Endothelial cell of umbilical vein (primary cell): ENCODE measurements around the gene DNAAF3. TPM values are rescaled to one million over a fixed set of nuclear protein-coding genes. Genes with fewer than 3 reads are reported as not detected.

Source experiments
- BruUV-seq: library from RNA; stranded (reverse); fragments of 400-500 nt; replicated peaks from 2 replicates; lab custom pipeline; 2021; lab: Mats Ljungman, UMichigan
- CTCF ChIA-PET: fragments of 300-600, 350-600 bp; sonication (Branson Sonifier 250); formaldehyde crosslinking; loops from one replicate; lab custom pipeline; 2021; ENCODE audit warnings: antibody characterized with exemption, inconsistent platforms; lab: Charles Lee
- POLR2A ChIA-PET: fragments of 300-600, 350-600 bp; sonication (Branson Sonifier 250); formaldehyde crosslinking; loops from one replicate; lab custom pipeline; 2021; ENCODE audit warnings: antibody characterized with exemption, inconsistent platforms; lab: Charles Lee
- DNase-seq: peaks from one replicate; pipeline ENCODE4 v3.0.0-alpha.2; 2011; ENCODE audit warnings: low read depth, low spot score
- FAIRE-seq: peaks from 2 replicates; lab custom pipeline; 2011; peaks lifted over from hg19 to GRCh38; lab: Jason Lieb, UNC
- H2AFZ ChIP-seq: 2 replicates; pipeline ENCODE4 v1.6.0; 2012; ENCODE audit warnings: low read depth, low read length, control low read depth, inconsistent platforms
- H3K27ac ChIP-seq: 2 replicates; pipeline ENCODE4 v1.5.1; 2011; ENCODE audit warnings: low read depth, mild to moderate bottlenecking, control low read depth, low read length, moderate library complexity; ENCODE audit not compliant: insufficient read depth
- H3K27me3 ChIP-seq, 2 experiments: 2 replicates each; pipeline versions ENCODE4 v1.6.0 to v1.6.1; 2011; ENCODE audit warnings: low read length in 2 of 2, mixed read lengths in 1 of 2; ENCODE audit not compliant: control insufficient read depth in 2 of 2, insufficient read depth in 2 of 2
- H3K36me3 ChIP-seq, 2 experiments: 2 replicates in 1 of 2; 3 replicates in 1 of 2; pipeline ENCODE4 v1.5.1; 2011; ENCODE audit warnings: low read length in 2 of 2, mild to moderate bottlenecking in 1 of 2, moderate library complexity in 1 of 2; ENCODE audit not compliant: control insufficient read depth in 2 of 2, insufficient read depth in 2 of 2; ENCODE audit errors: extremely low read depth in 1 of 2
- H3K4me1 ChIP-seq: 3 replicates; pipeline ENCODE4 v1.5.1; 2011; ENCODE audit warnings: mild to moderate bottlenecking, low read length; ENCODE audit not compliant: control insufficient read depth, insufficient read depth; ENCODE audit errors: extremely low read depth
- H3K4me2 ChIP-seq: 2 replicates; pipeline ENCODE4 v1.6.1; 2011; ENCODE audit warnings: low read length, control low read depth, mixed read lengths; ENCODE audit not compliant: insufficient read depth
- H3K4me3 ChIP-seq, 3 experiments: fragments of 200-600 bp in 1 of 3; sonication (generic), shearing (Covaris generic) in 1 of 3; replicated peaks in 1 of 3; 2 replicates each; pipeline ENCODE4 v1.5.1; 2011 to 2016; ENCODE audit warnings: control low read depth in 3 of 3, low read length in 3 of 3, mild to moderate bottlenecking in 2 of 3, inconsistent platforms in 1 of 3, low read depth in 1 of 3, moderate library complexity in 1 of 3; ENCODE audit not compliant: insufficient read depth in 1 of 3
- H3K79me2 ChIP-seq: 2 replicates; pipeline ENCODE4 v1.6.0; 2012; ENCODE audit warnings: low read length, inconsistent platforms; ENCODE audit not compliant: control insufficient read depth, insufficient read depth
- H3K9ac ChIP-seq: replicated peaks from 2 replicates; pipeline ENCODE3; 2011; ENCODE audit warnings: low read length, control low read depth; ENCODE audit not compliant: insufficient read depth; ENCODE audit errors: extremely low read depth
- H3K9me1 ChIP-seq: replicated peaks from 3 replicates; pipeline ENCODE4 v1.6.0; 2011; ENCODE audit warnings: mild to moderate bottlenecking, low read length; ENCODE audit not compliant: control insufficient read depth, insufficient read depth; ENCODE audit errors: extremely low read depth
- H3K9me3 ChIP-seq: replicated peaks from 2 replicates; pipeline ENCODE4 v1.5.1; 2012; ENCODE audit warnings: low read length, inconsistent platforms; ENCODE audit not compliant: control insufficient read depth, insufficient read depth
- H4K20me1 ChIP-seq: replicated peaks from 2 replicates; pipeline ENCODE3; 2011; ENCODE audit warnings: mild to moderate bottlenecking, low read length; ENCODE audit not compliant: control insufficient read depth, insufficient read depth; ENCODE audit errors: extremely low read depth
- EZH2 ChIP-seq: IDR thresholded peaks from 2 replicates; pipeline ENCODE4 v1.6.1; 2012; ENCODE audit warnings: borderline replicate concordance, low read depth, mild to moderate bottlenecking, moderate library complexity, low read length, inconsistent platforms; ENCODE audit not compliant: severe bottlenecking
- FOS ChIP-seq: IDR thresholded peaks from 2 replicates; pipeline ENCODE4 v1.6.1; 2011; ENCODE audit warnings: mild to moderate bottlenecking, low read length, moderate library complexity, borderline replicate concordance; ENCODE audit not compliant: insufficient read depth
- GATA2 ChIP-seq: IDR thresholded peaks from 2 replicates; pipeline ENCODE4 v1.7.0; 2011; ENCODE audit warnings: low read depth, mild to moderate bottlenecking, moderate library complexity, mixed read lengths, low read length; ENCODE audit not compliant: insufficient read length, insufficient read depth
- JUN ChIP-seq: IDR thresholded peaks from 2 replicates; pipeline ENCODE4 v1.6.1; 2011; ENCODE audit warnings: borderline replicate concordance, low read depth; ENCODE audit not compliant: insufficient read length, insufficient read depth
- MYC ChIP-seq: IDR thresholded peaks from one replicate; pipeline ENCODE4 v1.6.1; 2011; ENCODE audit warnings: mild to moderate bottlenecking, low read depth, low read length
- POLR2A ChIP-seq: IDR thresholded peaks from 2 replicates; pipeline ENCODE4 v1.6.1; 2012; ENCODE audit warnings: low read depth, mild to moderate bottlenecking, control low read depth, low read length
- POLR2AphosphoS5 ChIP-seq: IDR thresholded peaks from 2 replicates; pipeline ENCODE4 v1.6.1; 2012; ENCODE audit warnings: low read depth, mild to moderate bottlenecking, control low read depth, low read length, moderate library complexity; ENCODE audit not compliant: insufficient read depth
- dilution Hi-C: fragments of 300-500 bp; cut with MboI; formaldehyde crosslinking; loops from one replicate; pipeline ENCODE4 v1.15.0; 2019; ENCODE audit warnings: low sequenced_read_pairs; ENCODE audit not compliant: extremely low pct_ligation_motif_present
- intact Hi-C: fragments of 100-400 bp; cut with micrococcal nuclease; formaldehyde crosslinking; loops from one replicate; pipeline ENCODE4 v1.10.0; 2022
- polyA plus RNA-seq, 4 experiments: library from polyadenylated mRNA; depleted of rRNA in 3 of 4; stranded (reverse) in 3 of 4; unstranded in 1 of 4; fragments of >200 nt; gene quantifications; 2 replicates each; pipeline versions ENCODE4 v1.2.1 to v1.2.3, GENCODE V29; 2011 to 2012; ENCODE audit warnings: missing spikeins in 1 of 4
- total RNA-seq: library from RNA; stranded (reverse); gene quantifications from 2 replicates; pipeline ENCODE4 v1.2.3, GENCODE V29; 2021
- TF ChIP-seq, protein P1 (sequence below): IDR thresholded peaks from 2 replicates; pipeline ENCODE4 v1.6.1; 2011; ENCODE audit not compliant: insufficient read depth, insufficient read length
- TF ChIP-seq, protein P2 (sequence below), 2 donors: IDR thresholded peaks; 1 replicate in 1 of 2; 2 replicates in 1 of 2; pipeline ENCODE4 v1.5.1; 2011; ENCODE audit warnings: low read length in 2 of 2, mild to moderate bottlenecking in 2 of 2, moderate library complexity in 2 of 2, control low read depth in 1 of 2, inconsistent platforms in 1 of 2, low read depth in 1 of 2; ENCODE audit not compliant: insufficient read depth in 1 of 2; ENCODE audit errors: extremely low read depth in 1 of 2

DNAAF3 gene
- total and polyA plus RNA-seq, 2 donors (not counting 3 experiments of a cell fraction or from before 2014, with no cell fraction given), result 0.62 to 0.75 TPM

DNA sequence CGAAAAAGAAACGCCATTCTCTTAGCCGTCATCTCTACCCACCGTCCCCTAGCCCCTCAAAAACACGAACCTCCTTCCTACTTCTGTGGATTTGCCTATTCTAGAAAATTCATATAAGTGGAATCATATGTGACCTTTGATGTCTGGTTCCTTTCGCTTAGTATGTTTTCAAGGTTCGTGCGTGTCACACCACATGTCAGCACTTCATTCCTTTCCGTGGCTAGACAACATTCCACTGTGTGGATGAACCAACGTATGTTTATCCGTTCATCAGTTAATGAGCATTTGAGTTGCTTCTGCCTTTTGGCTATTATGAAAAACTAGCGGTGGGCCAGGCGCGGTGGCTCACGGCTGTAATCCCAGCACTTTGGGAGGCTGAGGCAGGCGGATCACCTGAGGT, 35.0 kb downstream of the DNAAF3 start:
- Histone ChIP-seq H3K9me1 (no peaks in the 10 kb centered on the region), H3K9ac (no peak overlapping the region), H3K4me1 (no peaks in the 10 kb centered on the region), H3K27ac (no peak overlapping the region), H2AFZ (no peak overlapping the region), H3K4me3 (no peak overlapping the region), H3K79me2 (no peaks in the 10 kb centered on the region), H3K27me3 (peaks cover 0 to 4% of the 10 kb centered on the region in 2 experiments), H4K20me1 (no peaks in the 10 kb centered on the region), H3K9me3 (no peaks in the 10 kb centered on the region), H3K36me3 (no peaks in the 10 kb centered on the region), H3K4me2 (no peak overlapping the region)
- TF ChIP-seq POLR2A (no peak), POLR2AphosphoS5 (no peak), GATA2 (no peak), EZH2 (no peak), JUN (no peak), MYC (no peak), FOS (no peak)
- TF ChIP-seq, protein P1, sequence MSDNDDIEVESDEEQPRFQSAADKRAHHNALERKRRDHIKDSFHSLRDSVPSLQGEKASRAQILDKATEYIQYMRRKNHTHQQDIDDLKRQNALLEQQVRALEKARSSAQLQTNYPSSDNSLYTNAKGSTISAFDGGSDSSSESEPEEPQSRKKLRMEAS, result no peak
- TF ChIP-seq, protein P2, sequence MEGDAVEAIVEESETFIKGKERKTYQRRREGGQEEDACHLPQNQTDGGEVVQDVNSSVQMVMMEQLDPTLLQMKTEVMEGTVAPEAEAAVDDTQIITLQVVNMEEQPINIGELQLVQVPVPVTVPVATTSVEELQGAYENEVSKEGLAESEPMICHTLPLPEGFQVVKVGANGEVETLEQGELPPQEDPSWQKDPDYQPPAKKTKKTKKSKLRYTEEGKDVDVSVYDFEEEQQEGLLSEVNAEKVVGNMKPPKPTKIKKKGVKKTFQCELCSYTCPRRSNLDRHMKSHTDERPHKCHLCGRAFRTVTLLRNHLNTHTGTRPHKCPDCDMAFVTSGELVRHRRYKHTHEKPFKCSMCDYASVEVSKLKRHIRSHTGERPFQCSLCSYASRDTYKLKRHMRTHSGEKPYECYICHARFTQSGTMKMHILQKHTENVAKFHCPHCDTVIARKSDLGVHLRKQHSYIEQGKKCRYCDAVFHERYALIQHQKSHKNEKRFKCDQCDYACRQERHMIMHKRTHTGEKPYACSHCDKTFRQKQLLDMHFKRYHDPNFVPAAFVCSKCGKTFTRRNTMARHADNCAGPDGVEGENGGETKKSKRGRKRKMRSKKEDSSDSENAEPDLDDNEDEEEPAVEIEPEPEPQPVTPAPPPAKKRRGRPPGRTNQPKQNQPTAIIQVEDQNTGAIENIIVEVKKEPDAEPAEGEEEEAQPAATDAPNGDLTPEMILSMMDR (IDR thresholded peaks at IDR 0.05; ENCODE audit: extremely low read depth in 1 of 2, insufficient read depth in 1 of 2, low read depth in 1 of 2, low read length in 2 of 2), result no peak
- FAIRE-seq, result no peak
- ChIA-PET POLR2A (no interaction called here), CTCF (interaction anchor here (2.6 to 2.9 kb wide), 2 partner anchors 43 to 457 kb away, joined by 12 to 51 read pairs; no protein-coding TSS in a partner anchor)
- intact Hi-C loops (loop anchor here (10.0 kb wide), 1 partner anchor 457 kb away; no protein-coding TSS in a partner anchor), dilution Hi-C loops (no loop called here)
- no peak for DNase-seq
- BruUV-seq, result no TSS peak
